NCI-H69 (cell line): ENCODE results near the gene ABHD8.

Experiments used
- DNase-seq: peaks from one replicate; lab custom pipeline; 2025; lab: John Stamatoyannopoulos, UW

ABHD8 gene

GRCh38 chr19:17266026-17266425 is 37.2 kb downstream of the ABHD8 start:
- no peak for DNase-seq

GRCh38 chr19:17264641-17264979 is 38.6 kb downstream of the ABHD8 start, which contains the start of gene USHBP1:
TSS of gene USHBP1 (minus strand) at chr19:17264745. CDS start at chr19:17264299, 446 bp downstream.
- peak; percentile 13 for DNase-seq

GRCh38 chr19:17263712-17264640 is 39.2 kb downstream of the ABHD8 start:
- no peak for DNase-seq

- DNase-seq, result no peak
These were observed 40.7 kb downstream of the ABHD8 start for GRCh38 chr19:17262557-17262956.

GRCh38 chr19:17260842-17261325 is 42.3 kb downstream of the ABHD8 start:
- peak; percentile 92 for DNase-seq

- DNase-seq, result no peak
These were observed 43.3 kb downstream of the ABHD8 start for GRCh38 chr19:17259934-17260333.

GRCh38 chr19:17259118-17259780 is 44.0 kb downstream of the ABHD8 start:
- DNase-seq, result no peak

- DNase-seq, result no peak
These were observed 47.1 kb downstream of the ABHD8 start for GRCh38 chr19:17256130-17256529.

- peak; percentile 53 for DNase-seq
These were observed 48.0 kb downstream of the ABHD8 start for GRCh38 chr19:17255150-17255621.

GRCh38 chr19:17254636-17255035 is 48.6 kb downstream of the ABHD8 start:
- DNase-seq, result no peak

- DNase-seq, result no peak
These were observed 53.2 kb downstream of the ABHD8 start for GRCh38 chr19:17249887-17250548.

GRCh38 chr19:17248011-17248776 is 55.0 kb downstream of the ABHD8 start:
- DNase-seq, result peak; percentile 69

GRCh38 chr19:17246681-17247425 is 56.4 kb downstream of the ABHD8 start:
- peak; percentile 83 for DNase-seq

GRCh38 chr19:17245535-17245984 is 57.7 kb downstream of the ABHD8 start, which contains the start of gene NR2F6:
TSS of gene NR2F6 (minus strand) at chr19:17245919. CDS start at chr19:17245220, 699 bp downstream.
- DNase-seq, result no peak

GRCh38 chr19:17244618-17245534 is 58.3 kb downstream of the ABHD8 start:
- DNase-seq, result peak; percentile 58

GRCh38 chr19:17243830-17244617 is 59.2 kb downstream of the ABHD8 start:
- DNase-seq, result no peak

GRCh38 chr19:17243211-17243829 is 59.9 kb downstream of the ABHD8 start:
- no peak for DNase-seq
